Natural killer cell (primary cell): ENCODE results near the gene DAP3. TPM values are rescaled to one million over a fixed set of nuclear protein-coding genes. Genes with fewer than 3 reads are reported as not detected.
"Not testable (repeated sequence)": the region's sequence is repeated elsewhere in the genome, so short reads cannot be mapped to it uniquely, and the experiment has no call there.

Source experiments
- ATAC-seq, 3 donors: fragments of 150-1000 bp in 2 of 3; fragments of 200-7000 bp in 1 of 3; cut with Tn5 transposase; 1 replicate in 1 of 3; 2 replicates in 2 of 3; pipeline ENCODE4 v1.10.0; 2021; ENCODE audit warnings: mild to moderate bottlenecking in 2 of 3, moderate library complexity in 2 of 3
- DNase-seq, 2 donors: peaks; one replicate each; pipeline versions ENCODE4 v3.0.0 to v3.0.0-alpha.2; 2013 to 2021; ENCODE audit warnings: mixed read lengths in 1 of 2
- H3K27ac ChIP-seq: one replicate; pipeline ENCODE4 v1.5.1; 2013; ENCODE audit warnings: mild to moderate bottlenecking, low read length
- H3K27me3 ChIP-seq: one replicate; pipeline ENCODE4 v1.6.1; 2013; ENCODE audit warnings: low read length; ENCODE audit not compliant: control insufficient read depth, insufficient read depth
- H3K36me3 ChIP-seq: one replicate; pipeline ENCODE4 v1.6.1; 2013; ENCODE audit warnings: low read length; ENCODE audit not compliant: control insufficient read depth, insufficient read depth
- H3K4me1 ChIP-seq: one replicate; pipeline ENCODE4 v1.6.1; 2013; ENCODE audit warnings: low read length; ENCODE audit not compliant: control insufficient read depth, insufficient read depth
- H3K4me3 ChIP-seq: one replicate; pipeline ENCODE4 v1.5.1; 2013; ENCODE audit warnings: low read length
- H3K9me3 ChIP-seq: one replicate; pipeline ENCODE4 v1.6.1; 2013; ENCODE audit warnings: low read length; ENCODE audit not compliant: control insufficient read depth, insufficient read depth
- H3K27ac Mint-ChIP-seq, 2 donors: one replicate each; pipeline ENCODE4 v1.8.0; 2022; ENCODE audit warnings: mild to moderate bottlenecking in 2 of 2, mixed read lengths in 2 of 2, moderate library complexity in 1 of 2
- H3K27me3 Mint-ChIP-seq, 2 donors: one replicate each; pipeline ENCODE4 v1.8.0; 2022; ENCODE audit warnings: low read depth in 2 of 2, mixed read lengths in 2 of 2
- H3K36me3 Mint-ChIP-seq: one replicate; pipeline ENCODE4 v1.8.0; 2022; ENCODE audit warnings: mixed read lengths
- H3K4me1 Mint-ChIP-seq, 2 donors: one replicate each; pipeline ENCODE4 v1.8.0; 2022; ENCODE audit warnings: mixed read lengths in 2 of 2
- H3K4me3 Mint-ChIP-seq: one replicate; pipeline ENCODE4 v1.8.0; 2022; ENCODE audit warnings: mild to moderate bottlenecking, moderate library complexity, mixed read lengths
- H3K9me3 Mint-ChIP-seq, 2 donors: one replicate each; pipeline ENCODE4 v1.8.0; 2022; ENCODE audit warnings: mixed read lengths in 2 of 2
- CTCF ChIP-seq: fragments of 200-600 bp; IDR thresholded peaks from one replicate; pipeline ENCODE4 v1.8.0; 2022; ENCODE audit warnings: antibody characterized with exemption
- WGBS: methylation state at CpG from one replicate; pipeline ENCODE4 v1.1.7; 2013; ENCODE audit warnings: missing lambda C conversion rate; ENCODE audit not compliant: insufficient coverage; 5-methylcytosine and 5-hydroxymethylcytosine counted together
- intact Hi-C: fragments of 100-400 bp; cut with micrococcal nuclease; formaldehyde crosslinking; loops from one replicate; pipeline ENCODE4 v1.14.2; 2022
- total RNA-seq, 4 donors: library from RNA; stranded (reverse); fragments of 120-200 nt in 1 of 4; gene quantifications; one replicate each; pipeline versions ENCODE4 v1.2.3 to v1.2.4, GENCODE V29; 2013 to 2022

DAP3 gene
- total RNA-seq, 3 donors from 2014 or later (not counting 1 experiment from before 2014, with no cell fraction given) = 83.9 to 97.5 (median 96.4) TPM

- H3K36me3 ChIP-seq = peaks cover 62% of the 10 kb centered on the region
- no peak for DNase-seq
Observed at GRCh38 chr1:155678027-155678426, 10.9 kb upstream of the DAP3 start.

DNA sequence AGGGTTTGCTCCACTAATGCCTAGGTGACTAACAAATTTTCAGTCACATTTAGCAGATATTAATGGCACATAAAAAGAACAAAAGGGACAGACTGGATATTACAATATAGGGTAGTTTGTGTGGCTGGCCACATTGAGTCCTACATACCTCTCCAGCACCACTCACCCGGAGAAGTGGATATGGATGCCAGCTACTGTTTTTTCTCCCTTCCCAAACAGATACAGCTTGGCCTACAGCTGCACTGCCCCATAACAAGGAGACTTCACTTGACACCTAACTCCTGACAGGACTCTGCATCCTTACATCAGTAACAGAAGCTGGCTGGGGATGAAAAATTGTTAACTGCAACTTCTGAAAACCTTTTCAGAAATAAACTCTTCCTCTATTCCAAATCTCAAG lies 9.9 kb upstream of the DAP3 start:
- H3K9me3 ChIP-seq, H3K27me3 ChIP-seq, H3K4me3 ChIP-seq, intact Hi-C loops, H3K36me3 Mint-ChIP-seq, H3K27me3 Mint-ChIP-seq, H3K27ac ChIP-seq, H3K9me3 Mint-ChIP-seq, H3K27ac Mint-ChIP-seq, H3K4me1 ChIP-seq, ATAC-seq, H3K4me3 Mint-ChIP-seq, DNase-seq: not testable (repeated sequence)
- no CpG with 5 or more reads among the region's 1 CpG for WGBS
- peaks cover 55% of the 10 kb centered on the region for H3K36me3 ChIP-seq
- H3K4me1 Mint-ChIP-seq = peaks cover 21 to 31% of the 10 kb centered on the region in 2 donors

More at GRCh38 chr1:155678027-155678426, 10.9 kb upstream of the DAP3 start:
- H3K4me3 Mint-ChIP-seq = no peak overlapping the region
- no peaks in the 10 kb centered on the region for H3K27me3 Mint-ChIP-seq
- H3K4me1 Mint-ChIP-seq = peaks cover 12 to 24% of the 10 kb centered on the region in 2 donors
- Histone ChIP-seq H3K27ac (no peak overlapping the region), H3K4me1 (no peaks in the 10 kb centered on the region), H3K4me3 (no peak overlapping the region), H3K27me3 (no peaks in the 10 kb centered on the region), H3K9me3 (no peaks in the 10 kb centered on the region)
- no peak for ATAC-seq
- WGBS = 100% methylated on average over 3 of the region's 4 CpGs
- intact Hi-C loops = no loop called here
- H3K27ac Mint-ChIP-seq = no peak overlapping the region
- H3K36me3 Mint-ChIP-seq = no peaks in the 10 kb centered on the region
- no peaks in the 10 kb centered on the region for H3K9me3 Mint-ChIP-seq
- no peak for TF ChIP-seq CTCF

DNA sequence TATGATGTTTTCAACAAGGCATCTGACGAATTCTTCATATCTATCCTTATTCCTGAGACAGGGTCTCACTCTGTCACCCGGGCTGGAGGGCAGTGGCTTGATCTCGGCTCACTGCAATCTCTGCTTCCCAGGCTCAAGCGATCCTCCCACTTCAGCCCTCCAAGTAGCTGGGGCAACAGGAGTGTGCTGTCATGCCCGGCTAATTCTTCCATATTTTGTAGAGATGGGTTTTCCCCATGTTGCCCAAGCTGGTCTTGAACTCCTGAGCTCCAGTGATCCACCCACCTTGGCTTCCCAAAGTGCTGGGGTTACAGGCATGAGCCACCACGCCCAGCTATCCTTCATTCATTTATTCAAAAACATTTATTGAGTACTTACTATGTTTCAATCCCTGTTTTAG lies 8.4 kb upstream of the DAP3 start:
- Mint-ChIP-seq H3K9me3 (no peaks in the 10 kb centered on the region), H3K4me3 (no peak overlapping the region), H3K27me3 (no peaks in the 10 kb centered on the region), H3K27ac (no peak overlapping the region), H3K36me3 (no peaks in the 10 kb centered on the region), H3K4me1 (peaks cover 36 to 45% of the 10 kb centered on the region in 2 donors)
- Histone ChIP-seq H3K27ac (no peak overlapping the region), H3K27me3 (no peaks in the 10 kb centered on the region), H3K4me1 (peaks cover 5% of the 10 kb centered on the region), H3K36me3 (peaks cover 45% of the 10 kb centered on the region), H3K4me3 (no peak overlapping the region), H3K9me3 (no peaks in the 10 kb centered on the region)
- ATAC-seq (no peak), DNase-seq (no peak)
- intact Hi-C loops = no loop called here
- WGBS = 96% methylated on average over 5 of the region's 6 CpGs
- TF ChIP-seq CTCF = no peak

DNA sequence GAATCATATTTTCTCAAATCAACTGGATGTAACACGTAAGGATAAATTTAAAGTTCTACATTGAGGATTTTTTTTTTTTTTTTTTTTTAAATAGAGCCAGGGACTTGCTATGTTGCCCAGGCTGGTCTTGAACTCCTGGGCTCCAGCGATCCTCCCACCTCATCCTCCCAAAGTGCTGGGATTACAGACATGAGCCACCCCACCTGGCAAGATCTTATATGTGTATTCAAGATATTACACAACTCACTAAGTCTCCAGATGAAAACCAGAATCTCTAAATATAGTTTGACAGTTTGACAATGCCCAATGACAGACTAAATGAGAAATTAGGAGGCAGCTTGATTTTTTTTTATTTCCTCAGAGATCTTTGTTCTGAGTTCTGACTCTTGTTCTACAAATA lies 7.1 kb upstream of the DAP3 start:
- Histone ChIP-seq H3K9me3 (no peaks in the 10 kb centered on the region), H3K27me3 (no peaks in the 10 kb centered on the region), H3K36me3 (peaks cover 34% of the 10 kb centered on the region), H3K4me3 (no peak overlapping the region), H3K27ac (no peak overlapping the region), H3K4me1 (peaks cover 11% of the 10 kb centered on the region)
- DNase-seq (no peak), ATAC-seq (no peak)
- peaks cover 48 to 57% of the 10 kb centered on the region in 2 donors for H3K4me1 Mint-ChIP-seq
- no peaks in the 10 kb centered on the region for H3K36me3 Mint-ChIP-seq
- no CpG with 5 or more reads among the region's 2 CpGs for WGBS
- no peak overlapping the region for H3K4me3 Mint-ChIP-seq
- H3K9me3 Mint-ChIP-seq = no peaks in the 10 kb centered on the region
- no peak for TF ChIP-seq CTCF
- H3K27me3 Mint-ChIP-seq = no peaks in the 10 kb centered on the region
- peak overlapping the region in 1 of 2 donors; percentile 58 for H3K27ac Mint-ChIP-seq
- intact Hi-C loops = no loop called here

- H3K9me3 ChIP-seq, DNase-seq, H3K27me3 ChIP-seq, H3K36me3 ChIP-seq, H3K27me3 Mint-ChIP-seq, H3K9me3 Mint-ChIP-seq, intact Hi-C loops: not testable (repeated sequence)
- peak overlapping the region; percentile 99 for H3K27ac ChIP-seq
- H3K4me1 ChIP-seq = peaks cover 25% of the 10 kb centered on the region
- peak overlapping the region; percentile 98 for H3K4me3 Mint-ChIP-seq
- WGBS = under 1% methylated on average over 26 of the region's 35 CpGs
- peaks cover 43 to 72% of the 10 kb centered on the region in 2 donors for H3K4me1 Mint-ChIP-seq
- peak; percentile 22 to 40 (median 26) for ATAC-seq
- H3K27ac Mint-ChIP-seq = peak overlapping the region; percentile 92 to 97
- peak overlapping the region; percentile 98 for H3K4me3 ChIP-seq
- peaks cover 17% of the 10 kb centered on the region for H3K36me3 Mint-ChIP-seq
Observed at GRCh38 chr1:155687705-155688323, 1.1 kb upstream of the DAP3 start.
